GM21528 (cell line): ENCODE measurements around the gene LPP.

Source experiments
- ATAC-seq: cut with Tn5 transposase; IDR thresholded peaks from one replicate; pipeline ENCODE4 v1.9.1; 2021; ENCODE audit warnings: mild to moderate bottlenecking, moderate library complexity; ENCODE audit not compliant: unreplicated experiment, low FRiP score

The LPP gene

GRCh38 chr3:188242436-188243123, 88.6 kb downstream of the LPP start:
- ATAC-seq: no peak

- ATAC-seq: no peak
Measured at GRCh38 chr3:188243124-188243795, 89.3 kb downstream of the LPP start.

GRCh38 chr3:188244395-188244861, 90.5 kb downstream of the LPP start:
- ATAC-seq: no peak

GRCh38 chr3:188246905-188247304, 92.9 kb downstream of the LPP start:
- ATAC-seq: no peak

- ATAC-seq: no peak
Measured at GRCh38 chr3:188248036-188248561, 94.1 kb downstream of the LPP start.

GRCh38 chr3:188253123-188253793, 99.3 kb downstream of the LPP start:
- ATAC-seq: no peak

- ATAC-seq: no peak
Measured at GRCh38 chr3:188253800-188254452, 100.0 kb downstream of the LPP start.

GRCh38 chr3:188254520-188255070, 100.6 kb downstream of the LPP start:
- no peak for ATAC-seq

GRCh38 chr3:188255190-188255589, 101.2 kb downstream of the LPP start:
- ATAC-seq: no peak

GRCh38 chr3:188256758-188257157, 102.8 kb downstream of the LPP start:
- no peak for ATAC-seq

GRCh38 chr3:188257384-188258026, 103.5 kb downstream of the LPP start:
- no peak for ATAC-seq

- no peak for ATAC-seq
Measured at GRCh38 chr3:188259191-188259590, 105.2 kb downstream of the LPP start.

GRCh38 chr3:188259596-188259995, 105.6 kb downstream of the LPP start:
- ATAC-seq: no peak

GRCh38 chr3:188261011-188261410, 107.1 kb downstream of the LPP start:
- ATAC-seq: no peak

GRCh38 chr3:188262488-188262887, 108.5 kb downstream of the LPP start:
- ATAC-seq: no peak

- ATAC-seq: no peak
Measured at GRCh38 chr3:188262913-188263683, 109.1 kb downstream of the LPP start.

GRCh38 chr3:188264226-188265207, 110.6 kb downstream of the LPP start:
- ATAC-seq: no peak
